ENCODE measurements around the gene PDZD7. TPM values are rescaled to one million over a fixed set of nuclear protein-coding genes. Genes with fewer than 3 reads are reported as not detected.

PDZD7 gene
- total and polyA plus RNA-seq, 4 experiments from 2014 or later, result 0.20 to 1.8 (median 0.70) TPM

DNA sequence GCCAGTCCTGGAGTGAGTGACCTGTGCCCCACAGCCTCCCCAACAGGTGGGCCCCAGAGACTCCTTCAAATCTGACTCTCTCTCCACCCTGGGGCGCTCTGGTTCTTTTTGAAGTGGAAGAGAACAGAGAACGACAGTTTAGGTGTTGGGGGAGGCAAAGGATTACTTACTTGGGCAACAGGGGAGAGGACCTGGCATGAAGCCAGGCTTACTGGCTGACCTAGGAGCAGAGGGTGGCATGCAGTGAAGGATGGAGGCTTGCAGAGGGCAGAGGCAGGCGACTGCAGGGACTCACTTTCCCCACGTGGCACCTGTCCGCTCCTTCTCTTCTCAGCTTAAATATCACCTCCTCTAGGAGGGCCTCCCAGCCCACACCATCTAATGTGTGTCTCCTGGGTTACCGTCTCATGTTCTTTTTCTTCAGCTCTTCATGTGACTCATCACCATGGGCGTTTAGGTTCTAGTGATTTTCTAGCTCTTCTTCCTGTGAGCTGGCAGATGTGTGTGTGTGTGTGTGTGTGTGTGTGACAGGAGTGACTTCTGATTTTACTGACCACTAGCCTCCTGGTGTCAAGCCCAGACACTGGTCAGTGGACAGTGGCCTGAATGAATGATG, 15.9 kb downstream of the PDZD7 start:
- CTCF ChIA-PET (ENCODE audit: partially characterized antibody), result interaction anchor here (0.6 to 7.2 kb wide), 27 partner anchors 9 to 454 kb away, joined by 3 to 171 read pairs (median 5); partner anchors contain the start of genes LZTS2, PDZD7, SEMA4G and SFXN3
- Mint-ChIP-seq H3K27me3 (peaks cover 27 to 32% of the 10 kb centered on the region in 2 donors), H3K4me1 (peaks cover 12 to 19% (median 14%) of the 10 kb centered on the region in 4 donors), H3K9me3 (no peaks in the 10 kb centered on the region), H3K27ac (no peak overlapping the region), H3K36me3 (no peaks in the 10 kb centered on the region), H3K4me3 (no peak overlapping the region)
- H3K27me3 ChIP-seq (ENCODE audit: insufficient read depth, low read length), result peaks cover 11% of the 10 kb centered on the region
- H3K27ac ChIP-seq (ENCODE audit: low read depth, low read length), result no peak overlapping the region
- intact Hi-C loops (cut with micrococcal nuclease), result loop anchor here (1.0 to 5.0 kb wide), 6 partner anchors 17 to 453 kb away; partner anchors contain the start of genes KAZALD1, SEMA4G and SLF2
- no peak for DNase-seq
- H3K9me3 ChIP-seq (ENCODE audit: control insufficient read depth in 1 of 2, low read length in 2 of 2), result no peaks in the 10 kb centered on the region
- H3K4me3 ChIP-seq (ENCODE audit: low read length in 2 of 2), result no peak overlapping the region
- POLR2A ChIA-PET (ENCODE audit: partially characterized antibody), result interaction anchor here (1.2 to 2.9 kb wide), 3 partner anchors 17 to 46 kb away, joined by 3 to 19 read pairs (median 12); partner anchors contain the start of genes PDZD7 and SFXN3
- no peaks in the 10 kb centered on the region for H3K36me3 ChIP-seq (ENCODE audit: insufficient read depth, low read length)
- peaks cover 19% of the 10 kb centered on the region for H3K4me1 ChIP-seq (ENCODE audit: insufficient read depth, low read length)

DNA sequence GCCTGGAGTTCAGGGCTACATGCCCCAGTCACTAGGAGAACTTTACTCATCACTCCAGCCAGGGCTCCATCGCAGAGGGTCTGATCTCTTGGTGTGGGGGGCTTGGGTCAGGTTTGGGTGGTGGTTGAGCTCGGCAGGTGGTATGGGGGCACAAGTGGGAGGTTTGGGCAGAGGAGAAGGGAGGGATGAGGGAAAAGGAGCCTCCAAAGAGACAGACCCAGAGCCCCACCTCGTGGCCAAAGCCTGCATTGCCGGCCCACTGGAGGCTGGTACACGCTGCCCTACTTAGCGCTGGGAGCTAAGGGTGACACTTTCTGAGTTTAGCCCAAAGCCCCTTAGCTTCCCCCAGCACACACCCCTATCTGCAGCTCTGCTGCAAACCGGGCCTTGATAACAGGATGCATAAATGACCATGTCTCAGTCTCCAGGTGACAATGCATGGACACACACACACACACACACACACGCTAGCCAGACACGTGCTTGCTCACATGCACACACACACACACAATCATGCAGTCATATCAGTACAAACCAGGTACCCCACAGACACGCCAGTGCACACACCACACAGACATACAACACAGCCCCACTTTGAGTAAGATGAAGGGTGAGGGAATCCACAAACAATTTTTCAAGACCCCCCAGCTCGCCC, 16.6 kb downstream of the PDZD7 start:
- intact Hi-C loops (cut with micrococcal nuclease), result loop anchor here (1.0 to 5.0 kb wide), 6 partner anchors 16 to 452 kb away; partner anchors contain the start of genes KAZALD1, SEMA4G and SLF2
- peaks cover 25 to 30% of the 10 kb centered on the region in 2 donors for H3K27me3 Mint-ChIP-seq
- no peaks in the 10 kb centered on the region for H3K9me3 Mint-ChIP-seq

DNA sequence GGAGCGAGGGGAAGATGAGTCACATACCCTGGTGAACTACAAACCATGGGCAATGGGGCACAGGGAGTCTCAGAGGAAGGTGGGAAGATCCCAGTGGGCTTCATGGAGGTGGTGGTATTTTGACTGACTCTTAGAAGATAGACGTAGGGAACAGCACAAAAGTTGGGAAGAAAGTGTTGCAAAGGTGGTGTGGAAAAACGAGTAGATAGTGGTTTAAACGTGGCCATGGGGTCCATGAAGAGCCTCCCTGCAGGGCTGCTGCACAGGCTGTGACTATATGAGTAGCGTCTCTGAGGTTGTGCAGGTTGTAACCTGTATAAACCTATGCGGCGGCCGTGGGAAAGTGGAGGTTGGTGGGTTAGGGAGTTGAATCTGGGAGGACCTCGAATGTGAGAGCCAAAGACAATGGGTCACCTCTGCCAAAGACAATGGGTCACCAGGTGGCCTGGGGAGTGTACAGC, 17.5 kb downstream of the PDZD7 start:
- peak overlapping the region in 2 of 7 donors; percentile 2 to 67 for H3K27ac Mint-ChIP-seq

More for the DNA sequence above, 16.6 kb downstream of the PDZD7 start:
- peaks cover 19% of the 10 kb centered on the region for H3K4me1 ChIP-seq (ENCODE audit: insufficient read depth, low read length)
- Mint-ChIP-seq H3K27ac (no peak overlapping the region), H3K4me1 (peaks cover 12 to 19% (median 13%) of the 10 kb centered on the region in 4 donors), H3K4me3 (peak overlapping the region in 2 of 8 donors; percentile 6 to 22), H3K36me3 (no peaks in the 10 kb centered on the region)
- no peaks in the 10 kb centered on the region for H3K9me3 ChIP-seq (ENCODE audit: control insufficient read depth in 1 of 2, low read length in 2 of 2)
- ChIA-PET CTCF (ENCODE audit: partially characterized antibody) (interaction anchor here (0.6 to 7.2 kb wide), 29 partner anchors 9 to 1207 kb away, joined by 3 to 171 read pairs (median 4); partner anchors contain the start of genes LZTS2, PDZD7, SEMA4G and SFXN3), POLR2A (ENCODE audit: partially characterized antibody) (interaction anchor here (1.2 to 2.9 kb wide), 4 partner anchors 15 to 46 kb away, joined by 3 to 19 read pairs (median 10); partner anchors contain the start of genes LZTS2, PDZD7 and SFXN3)
- no peaks in the 10 kb centered on the region for H3K36me3 ChIP-seq (ENCODE audit: insufficient read depth, low read length)
- no peak overlapping the region for H3K27ac ChIP-seq (ENCODE audit: low read depth, low read length)
- H3K4me3 ChIP-seq (ENCODE audit: low read length in 2 of 2), result no peak overlapping the region
- DNase-seq, result peak; percentile 65 to 76 (median 70)
- peaks cover 11% of the 10 kb centered on the region for H3K27me3 ChIP-seq (ENCODE audit: insufficient read depth, low read length)

DNA sequence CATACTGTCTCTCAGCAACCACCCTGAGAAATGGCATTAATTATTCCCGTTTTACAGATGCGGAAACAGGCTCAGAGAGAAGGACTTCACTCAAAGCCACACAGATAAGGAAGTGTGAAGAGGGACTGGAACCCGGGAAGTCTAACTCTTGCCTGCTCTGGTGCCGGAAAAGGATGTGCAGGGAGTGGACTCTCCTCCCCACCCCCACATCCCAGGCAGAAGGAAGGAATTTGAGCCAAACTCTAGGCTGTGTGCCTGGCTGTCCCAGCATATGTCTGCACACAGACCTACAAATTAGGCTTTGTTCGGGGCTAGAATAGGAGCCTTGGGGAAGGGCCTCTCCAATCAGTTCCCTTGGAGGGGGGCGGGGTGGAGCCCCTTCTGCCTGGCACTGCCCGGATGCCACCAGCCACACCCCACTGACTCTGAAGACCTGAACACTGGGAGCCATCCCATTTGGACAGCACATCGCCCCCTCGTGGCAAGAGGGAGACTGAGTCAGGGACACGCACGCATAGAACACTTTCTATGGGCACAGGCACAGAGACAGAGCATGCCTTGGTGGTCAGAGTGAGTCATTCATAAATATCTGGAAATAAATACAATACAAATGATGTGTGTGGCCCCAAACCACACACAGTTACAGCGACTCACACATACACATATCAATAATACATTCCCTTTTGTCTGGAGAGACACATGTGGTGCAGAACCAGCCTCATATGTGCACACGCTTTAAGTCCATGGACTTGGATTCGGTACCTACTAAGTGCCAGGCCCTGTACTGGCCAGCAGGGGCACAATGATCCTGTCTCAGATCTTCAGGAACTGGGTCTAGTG, 18.2 kb downstream of the PDZD7 start:
- intact Hi-C loops (cut with micrococcal nuclease), result loop anchor here (5.0 kb wide), 1 partner anchor 100 kb away; the partner anchor contains the start of gene SLF2
- H3K27me3 ChIP-seq (ENCODE audit: insufficient read depth, low read length), result peaks cover 11% of the 10 kb centered on the region
- DNase-seq, result peak; percentile 51 to 72 (median 65)
- ChIA-PET POLR2A (ENCODE audit: partially characterized antibody) (no interaction called here), CTCF (ENCODE audit: partially characterized antibody) (interaction anchor here (0.9 to 4.3 kb wide), 8 partner anchors 10 to 47 kb away, joined by 3 to 30 read pairs (median 6); partner anchors contain the start of genes PDZD7 and SFXN3)
- peaks cover 20 to 23% of the 10 kb centered on the region in 2 donors for H3K27me3 Mint-ChIP-seq
- peaks cover 19% of the 10 kb centered on the region for H3K4me1 ChIP-seq (ENCODE audit: insufficient read depth, low read length)
- H3K4me3 ChIP-seq (ENCODE audit: low read length in 2 of 2), result no peak overlapping the region
- H3K9me3 Mint-ChIP-seq, result no peaks in the 10 kb centered on the region
- no peak overlapping the region for H3K27ac ChIP-seq (ENCODE audit: low read depth, low read length)
- H3K27ac Mint-ChIP-seq, result peak overlapping the region in 3 of 7 donors; percentile 2 to 67 (median 61)
- H3K36me3 Mint-ChIP-seq, result no peaks in the 10 kb centered on the region
- H3K9me3 ChIP-seq (ENCODE audit: control insufficient read depth in 1 of 2, low read length in 2 of 2), result no peaks in the 10 kb centered on the region
- no peak overlapping the region for H3K4me3 Mint-ChIP-seq
- peaks cover 10 to 15% (median 13%) of the 10 kb centered on the region in 4 donors for H3K4me1 Mint-ChIP-seq
- H3K36me3 ChIP-seq (ENCODE audit: insufficient read depth, low read length), result no peaks in the 10 kb centered on the region

More for the DNA sequence above, 17.5 kb downstream of the PDZD7 start:
- intact Hi-C loops (cut with micrococcal nuclease), result loop anchor here (5.0 kb wide), 1 partner anchor 101 kb away; the partner anchor contains the start of gene SLF2
- Mint-ChIP-seq H3K27me3 (peaks cover 22 to 27% of the 10 kb centered on the region in 2 donors), H3K36me3 (no peaks in the 10 kb centered on the region), H3K9me3 (no peaks in the 10 kb centered on the region), H3K4me1 (peaks cover 10 to 16% (median 13%) of the 10 kb centered on the region in 4 donors), H3K4me3 (no peak overlapping the region)
- peaks cover 11% of the 10 kb centered on the region for H3K27me3 ChIP-seq (ENCODE audit: insufficient read depth, low read length)
- H3K4me1 ChIP-seq (ENCODE audit: insufficient read depth, low read length), result peaks cover 19% of the 10 kb centered on the region
- no peaks in the 10 kb centered on the region for H3K36me3 ChIP-seq (ENCODE audit: insufficient read depth, low read length)
- no peak for DNase-seq
- no peaks in the 10 kb centered on the region for H3K9me3 ChIP-seq (ENCODE audit: control insufficient read depth in 1 of 2, low read length in 2 of 2)
- H3K4me3 ChIP-seq (ENCODE audit: low read length in 2 of 2), result no peak overlapping the region
- POLR2A ChIA-PET (ENCODE audit: partially characterized antibody), result interaction anchor here (0.6 to 2.9 kb wide), 3 partner anchors 14 to 17 kb away, joined by 4 to 19 read pairs (median 7); partner anchors contain the start of genes LZTS2, PDZD7 and SFXN3
- H3K27ac ChIP-seq (ENCODE audit: low read depth, low read length), result no peak overlapping the region
- CTCF ChIA-PET (ENCODE audit: partially characterized antibody), result interaction anchor here (0.7 to 7.2 kb wide), 15 partner anchors 11 to 452 kb away, joined by 3 to 171 read pairs (median 8); partner anchors contain the start of genes LZTS2, PDZD7, SEMA4G and SFXN3

DNA sequence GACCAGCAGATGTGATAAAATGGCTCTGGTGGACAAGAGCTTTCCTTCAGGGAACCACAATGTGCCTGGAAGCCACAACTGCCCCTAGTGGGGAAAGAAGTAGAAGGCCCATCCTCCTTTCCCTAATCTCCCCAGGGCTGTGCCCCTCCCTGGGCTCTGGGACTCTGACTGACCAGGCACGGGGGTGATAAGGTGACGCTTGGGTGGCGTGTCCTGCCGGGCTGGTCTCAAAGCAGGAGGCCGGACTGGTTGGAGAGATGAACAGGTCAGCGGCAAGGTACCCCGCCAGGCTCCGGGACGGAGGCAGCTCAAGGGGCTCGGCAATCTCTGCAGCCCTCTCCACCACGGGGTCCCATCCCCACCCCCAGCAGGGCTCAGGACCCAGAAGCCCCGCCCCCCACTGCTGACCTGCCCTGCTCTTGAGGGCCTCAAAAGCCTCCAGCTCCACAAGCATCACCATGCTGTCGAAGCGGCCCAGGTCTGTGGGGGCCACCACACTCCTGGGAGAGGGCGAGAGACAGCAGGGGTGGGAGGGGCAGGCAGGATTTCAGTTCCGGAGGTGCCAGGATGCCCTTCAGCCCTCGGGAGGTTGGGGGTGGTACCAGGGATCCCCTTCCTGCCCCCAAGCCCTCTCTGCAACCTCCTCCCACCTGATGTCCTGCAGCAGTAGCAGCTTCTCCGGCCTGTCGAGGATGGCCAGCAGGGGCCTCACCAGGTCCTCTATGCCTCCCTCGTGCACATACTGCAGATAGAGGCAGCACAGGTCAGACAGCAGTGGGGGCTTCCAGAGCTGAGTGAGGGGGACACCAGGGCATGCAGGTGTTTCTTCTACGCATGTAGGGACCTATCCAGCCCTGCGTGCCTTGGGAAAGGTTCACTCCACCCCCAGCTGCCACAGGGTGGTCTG, 19.2 kb downstream of the PDZD7 start:
- no peaks in the 10 kb centered on the region for H3K9me3 ChIP-seq (ENCODE audit: control insufficient read depth in 1 of 2, low read length in 2 of 2)
- Mint-ChIP-seq H3K36me3 (no peaks in the 10 kb centered on the region), H3K27me3 (peaks cover 12 to 19% of the 10 kb centered on the region in 2 donors), H3K4me1 (peaks cover 10 to 15% (median 13%) of the 10 kb centered on the region in 4 donors), H3K27ac (no peak overlapping the region), H3K9me3 (no peaks in the 10 kb centered on the region), H3K4me3 (no peak overlapping the region)
- ChIA-PET CTCF (ENCODE audit: partially characterized antibody) (interaction anchor here (0.9 to 4.3 kb wide), 10 partner anchors 7 to 46 kb away, joined by 3 to 30 read pairs (median 6); partner anchors contain the start of genes PDZD7 and SFXN3), POLR2A (ENCODE audit: partially characterized antibody) (no interaction called here)
- H3K36me3 ChIP-seq (ENCODE audit: insufficient read depth, low read length), result no peaks in the 10 kb centered on the region
- no peak for DNase-seq
- no peak overlapping the region for H3K27ac ChIP-seq (ENCODE audit: low read depth, low read length)
- H3K4me1 ChIP-seq (ENCODE audit: insufficient read depth, low read length), result peaks cover 19% of the 10 kb centered on the region
- peaks cover 7% of the 10 kb centered on the region for H3K27me3 ChIP-seq (ENCODE audit: insufficient read depth, low read length)
- intact Hi-C loops (cut with micrococcal nuclease), result loop anchor here (5.0 kb wide), 1 partner anchor 99 kb away; the partner anchor contains the start of gene SLF2
- H3K4me3 ChIP-seq (ENCODE audit: low read length in 2 of 2), result no peak overlapping the region
